Aorta (tissue), 5 donors: ENCODE measurements around the gene DHX8. TPM values are rescaled to one million over a fixed set of nuclear protein-coding genes. Genes with fewer than 3 reads are reported as not detected.

ENCODE experiments used
- ATAC-seq: fragments of 200-7000 bp; cut with Tn5 transposase; one replicate; pipeline ENCODE4 v1.9.1; 2022; ENCODE audit warnings: moderate library complexity; ENCODE audit not compliant: low FRiP score
- DNase-seq, 2 donors: peaks; one replicate each; pipeline ENCODE4 v3.0.0-alpha.2; 2020
- H3K27ac ChIP-seq, 2 donors: one replicate each; pipeline ENCODE4 v1.5.1; 2013; ENCODE audit warnings: low read length in 2 of 2, mild to moderate bottlenecking in 2 of 2, moderate library complexity in 2 of 2, control low read depth in 1 of 2, inconsistent platforms in 1 of 2, low read depth in 1 of 2
- H3K27me3 ChIP-seq, 2 donors: one replicate each; pipeline ENCODE4 v1.6.1; 2013; ENCODE audit warnings: control low read depth in 1 of 2, low read length in 1 of 2, mild to moderate bottlenecking in 1 of 2, moderate library complexity in 1 of 2; ENCODE audit not compliant: insufficient read depth in 2 of 2, control insufficient read depth in 1 of 2
- H3K36me3 ChIP-seq, 2 donors: one replicate each; pipeline ENCODE4 v1.6.1; 2013; ENCODE audit warnings: control low read depth in 1 of 2, low read length in 1 of 2, mild to moderate bottlenecking in 1 of 2; ENCODE audit not compliant: insufficient read depth in 2 of 2, control insufficient read depth in 1 of 2
- H3K4me1 ChIP-seq, 2 donors: one replicate each; pipeline ENCODE4 v1.6.1; 2013; ENCODE audit warnings: low read length in 2 of 2, control low read depth in 1 of 2, mild to moderate bottlenecking in 1 of 2, moderate library complexity in 1 of 2; ENCODE audit not compliant: insufficient read depth in 2 of 2, control insufficient read depth in 1 of 2
- H3K4me3 ChIP-seq, 2 donors: one replicate each; pipeline ENCODE4 v1.5.1; 2013; ENCODE audit warnings: low read length in 2 of 2, control low read depth in 1 of 2, mild to moderate bottlenecking in 1 of 2
- H3K9me3 ChIP-seq: one replicate; pipeline ENCODE4 v1.6.1; 2013; ENCODE audit warnings: mild to moderate bottlenecking, low read length; ENCODE audit not compliant: control insufficient read depth
- WGBS, 2 donors: extraction: QIAGEN DNeasy Blood & Tissue Kit; methylation state at CpG; one replicate each; pipeline ENCODE4 v1.1.7; 2013; 5-methylcytosine and 5-hydroxymethylcytosine counted together
- intact Hi-C, 2 donors: fragments of 100-400 bp; cut with DNase I; formaldehyde crosslinking; loops; one replicate each; pipeline versions ENCODE4 v1.14.2 to v1.15.0; 2022
- polyA plus RNA-seq, 2 donors: library from polyadenylated mRNA; stranded (reverse); fragments of 200-250 nt; gene quantifications; one replicate each; pipeline ENCODE4 v1.2.3, GENCODE V29; 2013
- total RNA-seq, 2 donors: library from RNA; stranded (reverse); fragmentation: NEBNext Ultra II Directional; extraction: Animal tissue kit (Norgen Biotek cat#: 25700); gene quantifications; one replicate each; pipeline ENCODE4 v1.2.1, GENCODE V29; 2021
- donor health status: healthy with polysubstance abuse.
- donor health status: Bipolar disorder and iron deficiency.
- donor health status: DM: no; HTN: no; CAD: no.
- donor health status: DM: no; HTN: no; CAD: no.
- donor health status: DM: yes; HTN: yes; CAD: no.

The DHX8 gene
- total and polyA plus RNA-seq, 4 donors: 7.1 to 45.3 (median 33.4) TPM

GRCh38 chr17:43563600-43564594 lies 80.1 kb downstream of the DHX8 start:
- Histone ChIP-seq H3K9me3 (no peaks in the 10 kb centered on the region), H3K27ac (no peak overlapping the region), H3K4me1 (no peaks in the 10 kb centered on the region), H3K36me3 (no peaks in the 10 kb centered on the region), H3K4me3 (no peak overlapping the region), H3K27me3 (no peaks in the 10 kb centered on the region)
- 72 to 75% methylated on average over 15 of the region's 15 CpGs for WGBS, 2 donors
- intact Hi-C loops: no loop called here
- DNase-seq: no peak
- no peak for ATAC-seq

- Histone ChIP-seq H3K36me3 (no peaks in the 10 kb centered on the region), H3K27me3 (no peaks in the 10 kb centered on the region), H3K4me3 (no peak overlapping the region), H3K9me3 (no peaks in the 10 kb centered on the region), H3K4me1 (no peaks in the 10 kb centered on the region), H3K27ac (no peak overlapping the region)
- intact Hi-C loops: no loop called here
- DNase-seq: no peak
- WGBS, 2 donors: 93 to 95% methylated on average over 5 of the region's 5 CpGs
- no peak for ATAC-seq
These were observed 84.8 kb downstream of the DHX8 start for GRCh38 chr17:43568506-43569082.

GRCh38 chr17:43570518-43570928 lies 86.7 kb downstream of the DHX8 start:
- Histone ChIP-seq H3K4me1 (no peaks in the 10 kb centered on the region), H3K27me3 (no peaks in the 10 kb centered on the region), H3K27ac (no peak overlapping the region), H3K4me3 (no peak overlapping the region), H3K36me3 (no peaks in the 10 kb centered on the region), H3K9me3 (no peaks in the 10 kb centered on the region)
- ATAC-seq (no peak), DNase-seq (no peak)
- 89% methylated on average over 3 of the region's 3 CpGs for WGBS, 2 donors
- intact Hi-C loops: no loop called here

- no peaks in the 10 kb centered on the region for H3K9me3 ChIP-seq
- 91 to 92% methylated on average over 5 of the region's 5 CpGs for WGBS, 2 donors
- intact Hi-C loops: no loop called here
These were observed 88.7 kb downstream of the DHX8 start for GRCh38 chr17:43572368-43572980.

GRCh38 chr17:43573579-43574321 lies 90.0 kb downstream of the DHX8 start:
- H3K4me3 ChIP-seq: no peak overlapping the region
- no peak overlapping the region for H3K27ac ChIP-seq
- intact Hi-C loops: no loop called here
- no peaks in the 10 kb centered on the region for H3K4me1 ChIP-seq
- ATAC-seq: no peak
- no peaks in the 10 kb centered on the region for H3K27me3 ChIP-seq
- DNase-seq: no peak
- 44 to 54% methylated on average over 7 of the region's 7 CpGs for WGBS, 2 donors
- H3K36me3 ChIP-seq: no peaks in the 10 kb centered on the region
- H3K9me3 ChIP-seq: no peaks in the 10 kb centered on the region

More at GRCh38 chr17:43572368-43572980, 88.7 kb downstream of the DHX8 start:
- H3K4me3 ChIP-seq: no peak overlapping the region
- H3K27ac ChIP-seq: no peak overlapping the region
- ATAC-seq (no peak), DNase-seq (no peak)
- no peaks in the 10 kb centered on the region for H3K36me3 ChIP-seq
- no peaks in the 10 kb centered on the region for H3K4me1 ChIP-seq
- H3K27me3 ChIP-seq: no peaks in the 10 kb centered on the region

GRCh38 chr17:43574348-43574747 lies 90.6 kb downstream of the DHX8 start:
- Histone ChIP-seq H3K36me3 (no peaks in the 10 kb centered on the region), H3K27ac (no peak overlapping the region), H3K27me3 (no peaks in the 10 kb centered on the region), H3K9me3 (no peaks in the 10 kb centered on the region), H3K4me3 (no peak overlapping the region), H3K4me1 (no peaks in the 10 kb centered on the region)
- no peak for ATAC-seq
- intact Hi-C loops: no loop called here
- no peak for DNase-seq
- WGBS, 2 donors: 78 to 84% methylated on average over 13 of the region's 13 CpGs

- Histone ChIP-seq H3K36me3 (no peaks in the 10 kb centered on the region), H3K27me3 (no peaks in the 10 kb centered on the region), H3K4me3 (no peak overlapping the region), H3K27ac (no peak overlapping the region), H3K4me1 (no peaks in the 10 kb centered on the region), H3K9me3 (no peaks in the 10 kb centered on the region)
- 59 to 74% methylated on average over 5 of the region's 5 CpGs for WGBS, 2 donors
- intact Hi-C loops: loop anchor here (5.0 kb wide), 2 partner anchors 182 to 187 kb away; partner anchors contain the start of gene SOST (in 1 of the 2)
- DNase-seq (no peak), ATAC-seq (no peak)
These were observed 91.2 kb downstream of the DHX8 start for GRCh38 chr17:43574896-43575525.
